ENCODE measurements around the gene CASP2.

Gene CASP2

DNA sequence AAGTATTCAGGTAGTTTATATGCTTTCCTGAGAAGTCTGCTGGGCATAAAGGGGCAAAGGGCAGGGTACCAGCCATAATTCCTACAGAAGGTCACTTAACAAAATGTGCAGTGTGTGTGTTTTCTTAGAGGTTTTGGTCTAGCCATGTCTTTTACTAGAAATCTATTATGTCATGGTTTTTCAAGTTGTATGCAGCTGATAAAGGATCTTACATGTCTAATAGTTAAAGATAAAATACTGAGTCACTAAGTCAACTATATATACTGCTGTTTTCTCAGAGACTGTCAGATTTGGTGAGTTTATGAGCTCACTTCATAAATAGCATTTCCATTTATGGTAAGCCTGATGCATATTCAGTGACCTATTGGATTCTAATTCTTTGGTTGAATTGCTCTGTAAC, 7.7 kb downstream of the CASP2 start:
- no peak for DNase-seq (ENCODE audit: low read depth, low spot score)

GRCh38 chr7:143296686-143297085, 8.5 kb downstream of the CASP2 start:
- no peak for DNase-seq (ENCODE audit: low read depth, low spot score)

- DNase-seq (ENCODE audit: low read depth, low spot score), result no peak
Observed at GRCh38 chr7:143299346-143299745, 11.2 kb downstream of the CASP2 start.

- peak; percentile 62 for DNase-seq (ENCODE audit: low read depth, low spot score)
Observed at GRCh38 chr7:143299840-143300239, 11.7 kb downstream of the CASP2 start.

GRCh38 chr7:143300959-143301935, 13.1 kb downstream of the CASP2 start:
- DNase-seq (ENCODE audit: low read depth, low spot score), result no peak

DNA sequence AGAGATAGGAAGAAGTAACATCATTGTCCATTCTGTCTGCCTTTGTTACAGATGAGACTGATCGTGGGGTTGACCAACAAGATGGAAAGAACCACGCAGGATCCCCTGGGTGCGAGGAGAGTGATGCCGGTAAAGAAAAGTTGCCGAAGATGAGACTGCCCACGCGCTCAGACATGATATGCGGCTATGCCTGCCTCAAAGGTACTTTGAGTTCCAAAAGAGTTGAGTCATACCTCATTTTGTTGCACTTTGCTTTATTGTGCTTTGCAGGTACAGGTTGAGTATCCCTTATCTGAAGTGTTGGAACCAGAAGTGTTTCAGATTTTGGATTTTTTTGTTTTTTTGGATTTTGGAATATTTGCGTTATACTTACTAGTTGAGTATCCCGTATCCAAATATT, 15.6 kb downstream of the CASP2 start:
- no peak for DNase-seq (ENCODE audit: low read depth, low spot score)

- DNase-seq (ENCODE audit: low read depth, low spot score), result no peak
Observed at GRCh38 chr7:143304938-143305337, 16.8 kb downstream of the CASP2 start.

DNA sequence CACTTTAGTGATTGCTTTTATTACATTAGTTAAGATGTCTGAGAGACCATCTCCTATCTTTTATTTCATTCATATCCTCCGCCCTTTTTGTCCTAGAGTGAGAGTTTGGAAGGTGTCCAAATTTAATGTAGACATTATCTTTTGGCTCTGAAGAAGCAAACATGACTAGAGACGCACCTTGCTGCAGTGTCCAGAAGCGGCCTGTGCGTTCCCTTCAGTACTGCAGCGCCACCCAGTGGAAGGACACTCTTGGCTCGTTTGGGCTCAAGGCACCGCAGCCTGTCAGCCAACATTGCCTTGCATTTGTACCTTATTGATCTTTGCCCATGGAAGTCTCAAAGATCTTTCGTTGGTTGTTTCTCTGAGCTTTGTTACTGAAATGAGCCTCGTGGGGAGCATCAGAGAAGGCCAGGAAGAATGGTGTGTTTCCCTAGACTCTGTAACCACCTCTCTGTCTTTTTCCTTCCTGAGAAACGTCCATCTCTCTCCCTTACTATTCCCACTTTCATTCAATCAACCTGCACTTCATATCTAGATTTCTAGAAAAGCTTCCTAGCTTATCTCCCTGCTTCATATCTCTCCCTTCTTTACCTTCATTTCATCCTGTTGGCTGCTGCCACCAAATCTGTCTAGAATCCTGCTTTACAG, 17.4 kb downstream of the CASP2 start:
- DNase-seq (ENCODE audit: low read depth, low spot score), result peak; percentile 77

- DNase-seq (ENCODE audit: low read depth, low spot score), result no peak
Observed at GRCh38 chr7:143308632-143309031, 20.5 kb downstream of the CASP2 start.

GRCh38 chr7:143314127-143314526, 26.0 kb downstream of the CASP2 start:
- DNase-seq (ENCODE audit: low read depth, low spot score), result no peak

DNA sequence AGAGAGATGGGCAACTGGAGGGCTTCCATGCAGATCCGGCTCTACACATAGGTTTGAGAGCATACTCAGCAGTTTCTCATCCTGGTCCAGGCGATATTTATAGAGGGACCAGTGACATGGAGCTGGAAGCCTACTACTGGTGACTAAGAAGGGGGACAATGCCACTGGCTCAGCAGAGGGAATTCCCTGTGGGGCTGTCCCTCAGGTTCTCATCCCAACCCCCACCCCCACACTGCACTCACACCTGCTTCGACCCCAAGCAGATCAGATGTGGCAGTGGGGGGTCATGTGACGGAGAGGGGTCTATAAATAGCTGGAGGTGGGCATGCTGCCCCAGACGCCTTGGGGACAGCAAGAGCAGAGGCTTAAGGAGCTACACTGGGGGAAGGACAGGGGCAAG, 27.6 kb downstream of the CASP2 start, which contains the start of gene CLCN1:
CLCN1 (plus strand) TSS at position 336 of the 400 bp plus-strand sequence. CDS start 102 bp downstream, outside the sequence.
- no peak for DNase-seq (ENCODE audit: low read depth, low spot score)

DNA sequence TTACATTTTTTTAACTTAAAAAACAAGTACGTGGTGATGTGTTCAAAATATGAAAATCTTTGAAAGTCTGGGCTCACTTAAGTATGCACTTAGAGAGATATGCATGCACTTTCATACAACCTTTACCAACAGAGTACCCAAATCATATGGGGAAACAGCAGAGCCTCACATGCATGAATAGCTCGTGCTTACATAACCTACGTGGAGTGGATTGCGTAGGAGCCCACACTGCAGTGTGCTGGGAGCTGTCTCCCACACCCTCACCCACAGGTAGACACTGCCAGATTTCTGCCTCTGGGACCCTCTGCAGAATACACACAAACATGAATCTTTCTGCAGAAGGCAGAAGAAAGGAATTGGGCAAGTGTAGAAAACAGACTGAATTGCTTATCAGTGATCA, 28.3 kb downstream of the CASP2 start:
- no peak for DNase-seq (ENCODE audit: low read depth, low spot score)

- no peak for DNase-seq (ENCODE audit: low read depth, low spot score)
Observed at GRCh38 chr7:143318661-143319060, 30.5 kb downstream of the CASP2 start.

GRCh38 chr7:143320620-143321019, 32.5 kb downstream of the CASP2 start:
- DNase-seq (ENCODE audit: low read depth, low spot score), result no peak

DNA sequence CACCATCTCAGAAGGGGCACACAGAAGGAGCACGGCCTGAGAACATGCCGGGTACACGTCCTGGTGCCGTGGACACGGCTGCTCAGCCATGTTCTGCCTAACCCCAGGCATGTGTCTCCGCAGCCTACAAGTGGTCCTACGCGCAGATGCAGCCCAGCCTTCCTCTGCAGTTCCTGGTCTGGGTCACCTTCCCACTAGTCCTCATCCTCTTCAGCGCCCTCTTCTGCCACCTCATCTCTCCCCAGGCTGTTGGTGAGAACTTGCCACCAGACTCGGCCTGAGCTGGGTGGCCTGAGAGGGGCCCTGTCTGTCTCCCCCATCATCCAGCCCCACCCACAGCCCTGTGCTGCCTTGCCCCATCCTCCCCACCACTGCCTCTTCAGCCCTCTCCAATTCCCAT, 33.1 kb downstream of the CASP2 start:
- DNase-seq (ENCODE audit: low read depth, low spot score), result no peak

- no peak for DNase-seq (ENCODE audit: low read depth, low spot score)
Observed at GRCh38 chr7:143321734-143322133, 33.6 kb downstream of the CASP2 start.

DNA sequence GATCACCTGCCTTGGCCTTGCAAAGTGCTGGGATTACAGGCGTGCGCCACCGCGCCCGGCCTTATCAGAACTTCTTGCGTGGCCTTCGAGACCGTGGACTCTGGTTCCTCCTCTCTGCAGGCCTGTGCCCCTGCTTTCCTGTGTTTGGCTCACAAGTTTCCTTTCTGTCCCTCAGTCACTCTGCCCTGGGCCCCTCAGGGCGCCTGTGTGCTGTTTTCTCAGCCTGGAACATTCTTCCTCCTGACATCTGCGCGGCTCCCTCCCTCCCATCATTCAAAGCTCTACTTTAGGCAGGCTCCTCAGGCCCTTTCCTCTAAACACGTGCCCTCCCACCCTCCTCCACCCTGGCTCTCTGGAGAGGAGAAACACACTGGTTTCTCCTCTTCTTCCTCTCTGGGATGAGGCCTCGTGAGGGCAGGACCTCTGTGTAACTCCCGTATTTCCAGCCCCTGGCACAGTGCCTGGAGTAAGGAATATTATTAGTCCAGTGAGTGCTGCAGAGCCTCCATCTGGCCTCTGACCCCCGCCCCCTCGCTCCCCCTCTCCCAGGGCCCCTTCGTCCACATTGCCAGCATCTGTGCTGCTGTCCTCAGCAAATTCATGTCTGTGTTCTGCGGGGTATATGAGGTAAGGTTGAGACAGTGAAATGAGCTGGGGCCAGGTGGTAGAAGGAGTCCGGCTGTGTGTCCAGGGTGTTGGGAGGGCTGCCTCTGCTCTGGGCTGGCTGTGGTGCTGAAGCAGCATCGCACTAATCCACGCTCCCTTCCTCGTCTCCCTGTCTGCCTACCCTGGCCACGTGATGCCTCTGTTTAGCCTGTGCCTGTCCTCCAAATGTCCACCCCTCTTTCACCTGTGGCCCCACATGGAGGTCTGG, 34.8 kb downstream of the CASP2 start:
- DNase-seq (ENCODE audit: low read depth, low spot score), result peak; percentile 43

DNA sequence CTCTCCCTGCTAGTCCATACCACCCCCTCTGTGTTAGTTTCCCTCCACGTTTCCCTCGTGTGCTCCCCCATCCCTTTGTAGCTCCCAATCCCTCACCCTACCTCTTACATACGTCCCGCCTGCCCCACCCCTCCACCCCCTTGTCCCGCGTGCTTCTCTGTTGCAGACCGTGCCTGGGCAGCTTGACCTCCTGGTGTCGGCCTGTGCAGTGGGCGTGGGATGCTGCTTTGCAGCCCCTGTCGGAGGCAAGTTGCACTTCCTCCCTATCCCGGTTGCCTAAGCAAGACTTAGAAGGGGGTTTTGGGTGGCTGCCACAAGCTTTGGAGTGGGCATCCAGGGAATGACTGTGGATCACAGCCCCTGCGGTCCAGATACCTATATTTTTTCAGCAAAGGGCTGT, 35.5 kb downstream of the CASP2 start:
- DNase-seq (ENCODE audit: low read depth, low spot score), result no peak

GRCh38 chr7:143325240-143325639, 37.1 kb downstream of the CASP2 start:
- no peak for DNase-seq (ENCODE audit: low read depth, low spot score)

GRCh38 chr7:143327903-143328302, 39.8 kb downstream of the CASP2 start:
- DNase-seq (ENCODE audit: low read depth, low spot score), result no peak

- DNase-seq (ENCODE audit: low read depth, low spot score), result no peak
Observed at GRCh38 chr7:143329471-143330170, 41.5 kb downstream of the CASP2 start.

All from ELF-1 (cell line).